ENCODE measurements around the gene RNPS1.

DNA sequence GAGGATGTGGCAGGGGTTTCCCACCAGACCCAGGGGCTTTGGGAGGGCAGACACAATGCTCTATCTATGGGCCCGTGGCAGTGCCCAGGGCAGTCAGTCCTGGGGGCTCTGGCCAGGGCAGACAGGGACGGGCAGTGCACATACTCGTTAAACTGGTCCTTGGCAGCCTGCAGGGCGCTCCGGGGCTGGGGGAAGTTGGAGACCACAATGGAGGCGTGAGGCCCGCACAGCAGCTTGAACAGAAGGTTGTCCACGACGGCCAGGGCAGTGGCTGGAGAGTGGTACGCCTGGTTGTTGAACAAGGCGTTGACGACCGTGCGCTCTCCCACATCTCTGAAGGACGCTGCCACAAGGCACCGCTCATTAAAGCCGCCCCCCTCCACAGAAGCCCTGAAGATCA, 18.6 kb upstream of the RNPS1 start:
- TF ChIP-seq POLR2A (IDR thresholded peaks at IDR 0.05): no peak
- TF ChIP-seq, protein P1, sequence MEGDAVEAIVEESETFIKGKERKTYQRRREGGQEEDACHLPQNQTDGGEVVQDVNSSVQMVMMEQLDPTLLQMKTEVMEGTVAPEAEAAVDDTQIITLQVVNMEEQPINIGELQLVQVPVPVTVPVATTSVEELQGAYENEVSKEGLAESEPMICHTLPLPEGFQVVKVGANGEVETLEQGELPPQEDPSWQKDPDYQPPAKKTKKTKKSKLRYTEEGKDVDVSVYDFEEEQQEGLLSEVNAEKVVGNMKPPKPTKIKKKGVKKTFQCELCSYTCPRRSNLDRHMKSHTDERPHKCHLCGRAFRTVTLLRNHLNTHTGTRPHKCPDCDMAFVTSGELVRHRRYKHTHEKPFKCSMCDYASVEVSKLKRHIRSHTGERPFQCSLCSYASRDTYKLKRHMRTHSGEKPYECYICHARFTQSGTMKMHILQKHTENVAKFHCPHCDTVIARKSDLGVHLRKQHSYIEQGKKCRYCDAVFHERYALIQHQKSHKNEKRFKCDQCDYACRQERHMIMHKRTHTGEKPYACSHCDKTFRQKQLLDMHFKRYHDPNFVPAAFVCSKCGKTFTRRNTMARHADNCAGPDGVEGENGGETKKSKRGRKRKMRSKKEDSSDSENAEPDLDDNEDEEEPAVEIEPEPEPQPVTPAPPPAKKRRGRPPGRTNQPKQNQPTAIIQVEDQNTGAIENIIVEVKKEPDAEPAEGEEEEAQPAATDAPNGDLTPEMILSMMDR (IDR thresholded peaks at IDR 0.05): no peak
- TF ChIP-seq POLR2AphosphoS5 (IDR thresholded peaks at IDR 0.05): no peak

Data from prostate gland (tissue), 2 donors.